Spleen (tissue), 7 donors: ENCODE results near the gene ACAN.

Experiments
- POLR2A ChIP-seq, 3 donors: fragments of 450-650 bp; IDR thresholded peaks; one replicate each; pipeline ENCODE4 v1.5.1; 2017; ENCODE audit warnings: antibody characterized with exemption in 3 of 3, mild to moderate bottlenecking in 1 of 3
- POLR2AphosphoS5 ChIP-seq, 3 donors: sonication (generic); formaldehyde crosslinking; IDR thresholded peaks; one replicate each; pipeline ENCODE4 v1.5.1; 2017; ENCODE audit warnings: antibody characterized with exemption in 3 of 3
- TF ChIP-seq, protein P1 (sequence below), 11 experiments: fragments of 200-600 bp in 7 of 11; fragments of 450-650 bp in 4 of 11; sonication (generic) in 4 of 11; IDR thresholded peaks in 8 of 11; conservative IDR thresholded peaks in 3 of 11; 1 replicate in 7 of 11; 2 replicates in 4 of 11; pipeline versions ENCODE4 v1.4.0 to v1.8.0; 2016 to 2021; ENCODE audit warnings: antibody characterized with exemption in 11 of 11, inconsistent platforms in 4 of 11, mild to moderate bottlenecking in 1 of 11
- donor health status: DM: no; HTN: no; CAD: no; lungs with moderate emphysema.
- donor health status: DM: no; HTN: no; CAD: no.
- donor health status: DM: no; HTN: no; CAD: no.

DNA sequence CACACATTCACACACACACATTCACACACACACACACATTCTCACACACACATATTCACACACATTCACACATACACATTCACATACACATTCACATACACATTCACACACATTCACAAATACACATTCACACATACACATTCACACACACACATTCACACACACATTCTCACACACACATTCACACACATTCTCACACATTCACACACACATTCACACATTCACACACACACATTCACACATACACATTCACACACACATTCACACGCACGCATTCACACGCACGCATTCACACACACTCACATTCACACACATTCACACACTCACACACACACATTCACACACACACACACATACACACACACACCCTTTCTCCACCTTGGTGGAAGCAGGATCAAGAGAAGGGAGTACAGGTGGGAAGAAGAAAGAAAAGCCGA lies 97.8 kb downstream of the ACAN start:
- TF ChIP-seq POLR2AphosphoS5 (IDR thresholded peaks at IDR 0.05) (no peak), POLR2A (IDR thresholded peaks at IDR 0.05) (no peak)
- TF ChIP-seq, protein P1, sequence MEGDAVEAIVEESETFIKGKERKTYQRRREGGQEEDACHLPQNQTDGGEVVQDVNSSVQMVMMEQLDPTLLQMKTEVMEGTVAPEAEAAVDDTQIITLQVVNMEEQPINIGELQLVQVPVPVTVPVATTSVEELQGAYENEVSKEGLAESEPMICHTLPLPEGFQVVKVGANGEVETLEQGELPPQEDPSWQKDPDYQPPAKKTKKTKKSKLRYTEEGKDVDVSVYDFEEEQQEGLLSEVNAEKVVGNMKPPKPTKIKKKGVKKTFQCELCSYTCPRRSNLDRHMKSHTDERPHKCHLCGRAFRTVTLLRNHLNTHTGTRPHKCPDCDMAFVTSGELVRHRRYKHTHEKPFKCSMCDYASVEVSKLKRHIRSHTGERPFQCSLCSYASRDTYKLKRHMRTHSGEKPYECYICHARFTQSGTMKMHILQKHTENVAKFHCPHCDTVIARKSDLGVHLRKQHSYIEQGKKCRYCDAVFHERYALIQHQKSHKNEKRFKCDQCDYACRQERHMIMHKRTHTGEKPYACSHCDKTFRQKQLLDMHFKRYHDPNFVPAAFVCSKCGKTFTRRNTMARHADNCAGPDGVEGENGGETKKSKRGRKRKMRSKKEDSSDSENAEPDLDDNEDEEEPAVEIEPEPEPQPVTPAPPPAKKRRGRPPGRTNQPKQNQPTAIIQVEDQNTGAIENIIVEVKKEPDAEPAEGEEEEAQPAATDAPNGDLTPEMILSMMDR (IDR thresholded peaks at IDR 0.05 in 8 of 11, conservative IDR thresholded peaks at IDR 0.05 in 3 of 11): no peak
